A673 (cell line): ENCODE results near the gene HDAC4.

Source experiments
- CTCF ChIP-seq: fragments of 300-800, 200-600 bp; sonication (generic); conservative IDR thresholded peaks from 2 replicates; pipeline ENCODE4 v1.5.1; 2017; ENCODE audit warnings: low read depth, mild to moderate bottlenecking, antibody characterized with exemption, low read length, moderate library complexity, mixed read lengths
- EZH2 ChIP-seq: fragments of 200-600 bp; sonication (generic); IDR thresholded peaks from 2 replicates; pipeline ENCODE4 v1.6.1; 2017; ENCODE audit warnings: borderline replicate concordance, low read depth, mild to moderate bottlenecking, mixed read lengths, antibody characterized with exemption, low read length; ENCODE audit not compliant: poor library complexity, severe bottlenecking

GRCh38 chr2:239202343-239202742 is 198.5 kb downstream of the HDAC4 start:
- TF ChIP-seq CTCF = no peak
- TF ChIP-seq EZH2 = no peak
